GM21367 (cell line): Measurements from ENCODE around the gene FBXO17.

Source experiments
- ATAC-seq: cut with Tn5 transposase; IDR thresholded peaks from one replicate; pipeline ENCODE4 v1.9.1; 2021; ENCODE audit not compliant: unreplicated experiment

FBXO17 gene

DNA sequence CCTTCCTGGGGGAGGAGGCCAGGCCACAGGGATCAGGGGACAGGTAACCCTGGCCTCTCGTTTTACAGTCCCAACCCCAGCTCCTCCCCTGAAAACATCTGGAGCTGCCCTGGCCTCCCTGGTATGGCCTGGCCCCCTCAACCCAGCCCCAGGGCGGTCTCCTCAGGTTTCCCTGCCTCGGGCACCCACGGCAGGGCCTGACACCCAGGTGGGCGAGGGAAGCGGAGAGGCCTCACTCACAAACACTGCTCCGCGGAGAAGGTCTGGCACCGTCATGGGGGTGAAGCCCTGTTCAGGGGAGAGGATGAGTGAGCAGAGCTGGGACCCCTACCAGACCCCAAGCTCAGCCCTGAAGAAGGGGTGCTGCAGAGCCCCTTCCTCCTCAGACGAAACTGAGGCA lies 57.0 kb downstream of the FBXO17 start:
- no peak for ATAC-seq

DNA sequence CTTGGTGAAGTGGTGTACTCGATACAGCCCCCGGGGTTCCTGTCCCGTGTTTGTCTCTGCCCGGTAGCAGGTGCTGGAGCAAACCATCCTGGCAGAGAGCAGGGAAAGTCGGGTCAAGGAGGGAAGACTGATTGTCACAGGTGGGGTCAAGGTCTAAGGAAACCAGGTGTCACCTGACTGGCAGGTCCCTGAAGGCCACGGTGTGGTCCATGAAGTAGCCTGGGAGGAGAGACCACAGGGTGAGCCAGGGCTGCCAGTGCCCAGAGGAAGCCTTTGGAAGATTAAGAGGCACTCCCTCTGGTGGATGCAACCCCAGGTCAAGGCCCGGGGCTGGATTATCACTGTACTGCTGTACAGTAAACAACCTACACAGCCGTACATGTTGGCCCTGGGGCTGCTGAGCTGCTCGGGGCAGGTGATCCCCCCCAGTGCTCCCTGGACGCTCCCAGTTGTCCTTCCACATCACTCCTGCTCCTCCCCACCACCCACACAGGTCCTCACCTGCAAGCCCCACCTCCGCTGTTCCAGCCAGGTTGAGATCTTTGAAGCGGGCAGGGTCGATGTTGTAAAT lies 57.5 kb downstream of the FBXO17 start:
- no peak for ATAC-seq

DNA sequence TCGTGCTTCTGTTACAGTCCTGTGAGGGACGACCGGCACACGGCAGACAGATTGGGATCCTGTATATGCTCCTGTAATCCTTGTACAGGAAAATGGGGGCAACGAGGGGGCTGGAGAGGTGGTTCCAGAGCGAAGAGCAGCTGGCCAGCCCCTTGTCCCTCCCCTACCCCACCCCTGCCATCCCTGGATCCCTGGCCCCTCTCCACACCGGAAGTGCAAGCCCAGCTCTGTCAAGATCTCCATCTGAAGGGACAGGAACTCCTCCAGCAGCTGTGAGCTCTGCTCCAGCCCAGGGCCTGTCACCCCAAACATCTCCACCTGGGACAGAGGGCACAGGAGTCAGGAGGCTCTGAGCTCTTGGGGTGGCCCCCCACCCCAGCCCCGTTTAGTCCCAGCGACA lies 58.0 kb downstream of the FBXO17 start:
- no peak for ATAC-seq

DNA sequence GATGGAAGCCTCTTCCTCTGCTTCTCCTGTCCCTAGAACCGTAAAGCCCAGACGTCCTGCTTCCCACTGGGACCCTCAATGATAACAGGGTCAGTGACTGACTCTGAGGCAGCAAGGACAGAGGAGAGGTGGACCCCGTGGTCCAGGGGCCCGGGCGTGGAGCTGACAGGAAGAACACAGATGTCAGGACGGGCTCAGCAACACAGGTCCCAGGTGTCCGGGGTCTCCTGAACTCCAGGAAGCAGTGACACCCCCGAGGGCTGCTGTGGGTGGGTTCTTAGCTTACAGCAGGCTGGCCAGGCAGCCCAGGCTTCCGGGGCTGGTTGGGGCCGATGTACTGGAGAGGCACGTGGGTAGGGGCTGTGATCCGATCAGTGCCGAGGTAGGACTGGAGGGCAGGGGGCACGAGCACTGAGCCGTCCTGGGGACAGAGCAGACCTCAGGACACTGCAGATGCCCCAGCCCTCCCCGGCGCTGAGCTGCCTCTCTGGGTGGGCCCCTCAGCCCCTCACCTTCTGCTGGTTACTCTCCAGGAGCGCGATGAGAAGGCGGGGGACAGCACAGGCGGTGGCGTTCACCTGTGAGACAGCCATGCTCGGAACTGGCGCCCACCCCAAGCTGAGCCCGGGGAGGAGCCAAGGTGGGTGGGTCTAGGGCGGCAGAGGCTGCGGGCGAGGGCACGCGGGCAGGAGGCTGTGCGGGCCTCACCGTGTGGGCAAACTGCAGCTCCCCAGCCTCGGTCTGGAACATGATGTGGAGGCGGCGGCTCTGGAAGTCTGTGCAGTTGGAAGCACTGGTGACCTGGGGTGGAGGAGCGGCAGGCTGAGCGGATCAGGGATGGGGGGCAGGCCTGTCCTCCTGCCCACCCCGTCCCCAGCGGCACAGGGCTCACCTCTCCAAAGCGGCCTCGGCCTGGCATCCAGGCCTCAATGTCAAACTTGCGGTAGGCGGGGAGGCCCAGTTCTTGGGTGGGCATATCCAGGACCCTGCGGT lies 59.9 kb downstream of the FBXO17 start:
- ATAC-seq = no peak

DNA sequence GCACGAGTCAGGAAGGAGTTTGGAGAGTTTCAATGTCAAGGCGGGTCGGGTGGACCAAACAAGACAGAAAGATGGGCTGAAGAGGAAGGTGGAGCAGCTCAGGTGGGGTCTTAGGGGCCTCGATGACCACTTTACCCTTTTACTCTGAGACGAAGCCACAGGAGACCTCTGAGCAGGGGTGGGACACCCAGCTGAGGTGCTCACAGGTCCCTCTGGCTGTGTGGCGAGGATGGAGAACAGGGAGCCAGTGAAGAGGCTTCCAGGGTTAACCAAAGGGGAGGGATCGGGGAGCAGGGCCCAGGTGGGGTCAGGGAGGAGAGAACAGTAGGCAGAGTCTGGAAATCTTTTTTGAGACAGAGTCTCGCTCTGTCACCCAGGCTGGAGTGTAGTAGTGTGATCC lies 61.6 kb downstream of the FBXO17 start:
- no peak for ATAC-seq

DNA sequence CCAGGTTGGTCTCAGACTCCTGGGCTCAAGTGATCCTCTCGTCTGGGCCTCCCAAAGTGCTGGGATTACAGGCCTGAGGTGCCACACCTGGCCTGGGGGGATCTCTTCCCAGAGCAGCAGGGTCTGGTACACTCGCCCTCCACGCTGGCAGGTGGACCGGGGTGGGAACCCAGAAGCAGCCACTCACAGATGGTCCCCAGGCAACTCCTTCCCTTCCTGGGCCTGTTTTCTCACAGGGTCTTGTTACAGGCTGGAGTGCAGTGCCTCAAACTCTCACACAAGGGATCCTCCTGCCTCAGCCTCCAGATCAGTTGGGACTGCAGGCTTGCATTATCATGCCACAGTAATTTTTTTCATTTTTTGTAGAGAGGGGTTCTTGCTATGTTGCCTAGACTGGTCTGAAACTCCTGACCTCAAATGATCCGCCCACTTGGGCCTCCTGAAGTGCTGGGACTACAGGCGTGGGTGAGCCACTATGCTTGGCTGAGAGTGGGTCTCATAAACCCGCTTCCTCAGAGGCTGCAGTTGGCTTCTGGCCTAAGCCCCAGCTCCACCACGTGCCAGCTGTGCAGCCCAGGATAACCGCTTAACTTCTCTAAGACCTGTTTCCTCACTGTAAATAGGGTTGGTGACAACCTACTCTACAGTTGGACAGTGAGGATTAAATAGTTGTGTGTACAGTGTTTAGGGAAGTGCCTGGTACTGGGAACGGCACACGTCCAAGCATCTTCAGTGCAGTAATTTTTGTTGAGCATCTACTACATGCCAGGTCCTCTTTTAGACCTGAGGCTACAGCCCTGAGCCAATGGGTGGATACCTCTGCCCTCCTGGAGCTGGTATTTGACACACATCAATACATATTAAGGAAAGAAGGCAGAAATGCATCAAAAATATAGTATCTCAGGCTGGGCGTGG lies 62.7 kb downstream of the FBXO17 start:
- ATAC-seq = no peak

DNA sequence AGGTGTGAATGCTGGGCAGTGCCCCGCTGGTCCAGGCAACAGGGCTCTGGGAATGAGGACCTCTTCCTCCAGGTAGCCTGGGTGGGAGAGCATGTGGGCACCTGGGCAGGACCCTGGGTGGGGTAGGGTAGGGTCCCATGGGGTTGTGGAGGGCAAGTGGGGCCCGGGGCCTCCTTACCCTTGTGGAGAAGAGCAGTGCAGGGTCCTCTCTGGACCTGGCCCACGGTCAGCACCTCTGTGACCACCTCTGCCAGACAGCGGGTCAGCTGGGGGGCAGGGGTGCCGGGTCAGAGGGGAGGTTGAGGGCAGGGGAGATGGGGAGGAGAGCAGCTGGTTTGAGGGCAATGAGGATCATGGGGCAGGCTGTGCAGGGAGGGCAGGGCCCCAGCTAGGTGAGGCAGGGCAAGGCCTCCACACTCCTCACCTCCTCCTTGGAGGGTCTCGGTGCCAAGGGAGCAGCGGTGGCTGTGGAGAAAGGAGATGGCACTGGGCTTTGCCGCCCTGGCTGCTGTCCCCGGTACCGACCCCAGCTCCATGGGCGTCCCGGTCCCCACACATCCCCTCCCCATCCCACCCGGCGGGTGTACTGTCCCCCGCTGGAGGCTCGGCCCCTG lies 64.0 kb downstream of the FBXO17 start:
- ATAC-seq = no peak

DNA sequence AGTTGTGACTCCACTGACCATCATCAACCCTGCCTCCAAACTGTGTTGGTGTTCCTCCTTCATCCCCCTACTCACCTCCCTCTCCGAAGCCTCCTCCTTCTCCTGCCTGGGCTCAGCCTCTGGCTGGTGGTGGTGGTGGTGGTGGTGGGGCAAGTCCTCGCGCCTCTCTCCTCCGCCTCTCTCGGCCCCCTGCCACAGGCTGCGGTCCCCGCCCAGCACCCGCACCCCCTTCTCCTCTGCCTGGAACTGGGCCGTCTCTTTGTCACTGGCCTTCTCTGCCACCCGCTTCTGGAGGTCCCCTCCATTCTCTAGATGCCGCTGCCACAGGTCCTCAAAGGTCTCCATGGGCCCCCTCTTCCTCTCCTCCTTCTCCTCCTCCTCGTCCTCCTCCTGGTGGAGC lies 65.1 kb downstream of the FBXO17 start:
- no peak for ATAC-seq

DNA sequence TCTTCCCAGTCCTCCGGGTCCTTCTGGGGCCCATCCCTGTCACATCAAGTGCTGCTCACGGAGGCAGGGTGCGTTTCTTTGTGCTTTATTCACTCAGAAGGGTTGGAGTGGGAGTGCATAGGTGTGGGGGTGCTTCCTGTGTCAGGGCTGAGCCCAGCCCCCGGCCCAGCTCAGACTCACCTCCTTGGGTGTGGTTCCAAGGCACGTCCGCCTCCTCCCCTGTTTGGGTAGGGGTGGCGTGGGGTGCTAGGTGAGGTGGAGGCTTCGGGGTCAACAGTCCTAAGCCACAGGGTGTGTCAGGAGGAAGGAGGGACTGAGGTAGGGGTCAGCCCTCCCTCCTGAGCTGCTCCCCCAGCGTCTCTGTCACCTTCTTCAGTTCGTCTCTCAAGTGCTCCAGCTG lies 66.6 kb downstream of the FBXO17 start:
- ATAC-seq = no peak

DNA sequence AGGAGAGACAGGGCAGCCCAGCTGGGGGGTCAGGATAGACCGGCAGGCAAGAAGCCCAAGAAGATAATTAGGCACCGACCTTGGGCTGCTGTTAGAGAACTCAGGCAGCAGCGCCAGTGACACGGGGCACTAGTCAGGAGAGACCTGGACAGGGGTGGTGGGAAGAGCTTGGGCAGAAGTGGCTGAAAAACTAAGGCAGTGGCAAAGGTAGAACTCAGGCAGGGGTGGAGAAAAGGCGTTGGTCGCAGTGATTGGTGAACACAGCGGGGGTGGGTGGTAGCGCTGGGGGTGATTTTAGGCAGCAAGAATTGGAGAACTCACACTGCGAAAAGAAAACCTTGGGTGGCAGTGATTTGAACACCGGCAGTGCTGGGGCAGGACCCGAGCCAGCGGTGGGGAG lies 67.9 kb downstream of the FBXO17 start:
- no peak for ATAC-seq

DNA sequence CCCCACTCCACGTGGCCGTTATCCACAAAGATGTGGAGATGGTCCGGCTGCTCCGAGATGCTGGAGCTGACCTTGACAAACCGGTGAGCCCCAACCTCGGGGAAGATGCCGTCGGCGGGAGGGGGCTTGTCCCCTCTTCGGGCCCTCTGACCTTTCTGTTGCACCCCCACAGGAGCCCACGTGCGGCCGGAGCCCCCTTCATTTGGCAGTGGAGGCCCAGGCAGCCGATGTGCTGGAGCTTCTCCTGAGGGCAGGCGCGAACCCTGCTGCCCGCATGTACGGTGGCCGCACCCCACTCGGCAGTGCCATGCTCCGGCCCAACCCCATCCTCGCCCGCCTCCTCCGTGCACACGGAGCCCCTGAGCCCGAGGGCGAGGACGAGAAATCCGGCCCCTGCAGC lies 68.3 kb downstream of the FBXO17 start:
- ATAC-seq = no peak

DNA sequence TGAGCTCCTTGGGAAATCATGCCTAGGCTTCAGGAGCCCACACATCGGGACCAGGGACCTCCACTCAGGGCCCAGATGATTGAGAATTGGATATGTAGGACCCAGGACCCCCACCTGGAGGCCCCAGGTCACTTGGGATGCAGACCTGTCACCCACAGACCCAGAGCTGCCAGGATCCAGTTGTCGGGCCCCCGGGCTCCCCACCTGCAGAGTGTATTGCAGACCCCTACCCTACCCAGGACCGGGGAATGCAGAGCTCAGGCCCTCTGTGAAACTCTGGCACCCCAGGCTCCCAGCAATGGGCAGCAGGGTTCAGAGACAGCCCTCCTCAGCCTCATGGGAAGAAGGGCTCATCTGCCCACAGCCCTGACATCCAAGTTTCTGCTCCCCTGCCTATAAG lies 69.9 kb downstream of the FBXO17 start:
- ATAC-seq = no peak

DNA sequence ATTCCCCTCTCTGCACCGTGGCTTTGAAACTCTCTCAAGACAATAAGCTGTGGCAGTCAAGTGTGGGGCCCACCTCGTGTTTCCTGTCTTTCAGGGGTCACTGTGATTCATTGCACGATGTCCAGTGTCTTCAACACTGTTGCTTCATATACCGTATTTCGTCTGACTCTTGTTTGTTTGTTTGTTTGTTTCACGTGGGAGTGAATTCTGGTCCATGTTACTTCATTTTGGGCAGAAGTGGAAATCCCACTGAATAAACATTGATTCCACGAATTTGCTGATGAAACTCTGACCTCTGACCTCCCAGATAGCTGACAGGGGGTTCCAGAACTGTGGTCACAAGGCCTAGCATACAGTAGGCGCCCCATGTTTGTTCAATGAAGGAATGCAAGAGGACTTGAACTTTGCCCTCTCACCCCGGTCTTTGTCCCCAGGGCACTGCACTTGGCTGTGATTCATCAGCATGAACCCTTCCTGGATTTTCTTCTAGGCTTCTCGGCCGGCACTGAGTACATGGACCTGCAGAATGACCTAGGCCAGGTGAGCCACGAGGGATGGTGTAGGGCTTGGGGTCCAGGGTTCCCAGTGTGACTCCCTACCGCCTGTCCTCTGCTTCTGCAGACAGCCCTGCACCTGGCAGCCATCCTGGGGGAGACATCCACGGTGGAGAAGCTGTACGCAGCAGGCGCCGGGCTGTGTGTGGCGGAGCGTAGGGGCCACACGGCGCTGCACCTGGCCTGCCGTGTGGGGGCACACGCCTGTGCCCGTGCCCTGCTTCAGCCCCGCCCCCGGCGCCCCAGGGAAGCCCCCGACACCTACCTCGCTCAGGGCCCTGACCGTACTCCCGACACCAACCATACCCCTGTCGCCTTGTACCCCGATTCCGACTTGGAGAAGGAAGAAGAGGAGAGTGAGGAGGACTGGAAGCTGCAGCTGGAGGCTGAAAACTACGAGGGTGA lies 70.7 kb downstream of the FBXO17 start:
- no peak for ATAC-seq

DNA sequence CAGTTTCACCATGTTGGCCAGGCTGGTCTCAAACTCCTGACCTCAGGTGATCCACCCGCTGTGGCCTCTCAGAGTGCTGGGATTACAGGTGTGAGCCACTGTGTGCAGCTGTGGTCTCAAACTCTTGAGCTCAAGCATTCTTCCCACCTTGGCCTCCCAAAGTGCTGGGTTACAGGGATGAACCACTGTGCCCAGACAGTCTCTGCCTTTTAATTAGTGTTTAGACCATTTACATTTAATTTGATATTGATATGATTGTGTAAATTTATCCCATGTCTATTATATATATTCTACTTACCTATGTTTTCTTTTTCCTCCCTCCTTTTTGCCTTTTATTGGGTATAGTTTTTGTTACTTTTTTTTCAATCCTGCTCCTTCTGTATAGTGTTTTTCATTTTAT lies 73.9 kb downstream of the FBXO17 start:
- ATAC-seq = no peak

DNA sequence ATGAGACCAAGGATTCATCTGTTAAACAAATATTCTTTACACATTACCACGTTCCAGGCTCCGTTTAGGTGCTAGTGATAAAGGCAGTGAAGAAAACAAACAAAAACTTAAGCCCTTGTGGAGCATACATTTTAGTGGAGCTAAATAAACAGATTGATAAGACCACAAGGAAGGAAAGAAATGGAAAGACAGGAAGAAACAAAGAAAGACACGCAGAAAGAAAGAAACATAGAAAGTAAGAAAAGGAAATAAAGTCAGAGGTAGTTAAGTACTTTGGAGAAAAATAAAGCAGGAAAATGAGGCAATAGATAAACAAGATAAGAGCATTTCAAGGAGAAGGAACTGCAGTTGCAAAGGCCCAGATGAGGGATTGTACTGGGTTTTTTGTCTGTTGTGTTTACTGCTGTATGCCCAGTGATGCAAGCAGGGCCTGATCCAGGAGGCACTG lies 74.8 kb downstream of the FBXO17 start:
- no peak for ATAC-seq

DNA sequence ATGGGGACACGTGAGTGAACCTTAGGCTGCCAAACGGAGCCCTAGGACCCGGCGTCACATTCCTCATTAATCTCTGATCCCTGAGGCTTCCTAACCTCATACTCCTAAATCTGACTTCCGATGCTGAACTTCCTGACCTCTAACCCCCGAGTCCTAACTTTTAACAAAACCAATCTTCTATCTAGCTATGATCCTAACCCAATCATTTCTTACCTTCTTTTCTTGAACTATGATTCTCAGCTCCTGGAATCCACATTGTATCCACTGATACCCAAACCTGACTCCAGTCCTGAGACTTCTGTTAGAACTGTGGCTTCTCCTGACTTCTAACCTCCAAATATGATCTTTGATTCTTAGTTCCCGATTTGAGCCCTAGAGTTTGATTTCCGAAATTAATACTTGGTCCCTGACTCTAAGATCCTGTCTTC lies 75.3 kb downstream of the FBXO17 start:
- ATAC-seq = no peak

DNA sequence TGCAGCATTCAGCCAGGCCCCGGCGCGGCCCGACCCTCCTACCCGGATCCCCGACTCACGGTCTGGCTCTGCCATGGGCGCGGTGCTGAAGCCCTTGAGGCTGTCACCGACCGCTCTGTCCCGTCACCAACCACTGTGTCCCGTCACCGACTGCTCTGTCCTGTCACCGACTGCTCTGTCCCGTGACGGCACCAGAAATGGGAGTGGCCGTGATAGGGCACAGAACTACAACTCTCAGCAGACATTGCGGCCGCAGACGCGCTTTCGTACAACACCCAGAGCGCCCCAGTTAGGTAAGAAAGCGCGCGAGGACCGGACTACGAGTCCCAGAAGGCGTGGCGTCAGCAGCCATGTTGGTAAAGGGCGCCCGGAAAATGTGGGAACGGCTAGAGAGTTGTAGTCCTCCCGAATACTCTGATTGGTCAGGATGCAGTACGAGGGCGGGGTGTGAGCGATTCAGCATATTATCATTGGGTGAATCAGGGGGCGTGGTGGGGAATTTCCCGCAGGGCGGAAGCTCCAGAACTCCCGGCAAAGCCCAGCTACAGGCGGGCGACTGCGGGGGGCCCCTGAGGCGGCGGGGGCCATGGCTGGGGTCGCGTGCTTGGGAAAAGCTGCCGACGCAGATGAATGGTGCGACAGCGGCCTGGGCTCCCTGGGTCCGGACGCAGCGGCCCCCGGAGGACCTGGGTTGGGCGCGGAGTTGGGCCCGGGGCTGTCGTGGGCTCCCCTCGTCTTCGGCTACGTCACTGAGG lies 75.9 kb downstream of the FBXO17 start, which contains the start of the genes NFKBIB and SIRT2:
TSS of gene NFKBIB (plus strand) at position 523 of the 755 bp plus-strand sequence. CDS start at position 587, 64 bp downstream.
TSS of gene SIRT2 (minus strand) at position 172 of the 755 bp plus-strand sequence. CDS start at position 75, 97 bp downstream.
- peak; percentile 89 for ATAC-seq

DNA sequence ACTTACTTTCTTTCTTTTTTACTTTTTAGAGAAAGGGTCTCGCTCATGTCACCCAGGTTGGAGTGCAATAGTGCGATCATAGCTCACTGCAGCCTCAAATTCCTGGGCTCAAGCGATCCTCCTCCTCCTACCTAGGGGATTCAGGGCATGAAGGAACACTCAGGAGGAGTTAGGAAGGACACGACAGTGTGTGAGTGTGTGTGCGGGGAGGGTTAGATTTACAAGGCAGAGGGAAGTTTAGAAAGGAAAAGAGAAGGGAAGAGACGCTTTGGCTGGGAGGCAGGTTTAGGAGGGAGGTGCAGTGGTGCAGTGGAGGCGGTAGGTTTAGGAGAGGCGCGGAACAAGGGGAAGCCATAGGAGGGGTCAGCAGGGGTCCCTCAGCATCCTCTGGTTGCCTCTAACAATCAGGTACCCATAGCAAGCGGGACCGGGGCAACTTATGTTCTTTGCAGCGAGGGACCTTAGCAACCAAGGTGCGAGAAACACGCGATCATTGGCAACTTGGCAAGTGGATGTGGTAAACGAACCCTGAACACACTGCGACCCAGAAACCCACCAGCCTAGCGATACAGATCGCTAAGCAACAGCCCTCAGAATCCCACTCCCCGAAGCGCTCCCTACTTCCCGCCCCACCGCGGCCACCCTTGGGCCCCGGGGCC lies 76.6 kb downstream of the FBXO17 start:
- no peak for ATAC-seq
